Measurements from ENCODE around the gene RNF214.

Gene RNF214

GRCh38 chr11:117199916-117200812 is 32.3 kb upstream of the RNF214 start:
- TF ChIP-seq, protein P1, sequence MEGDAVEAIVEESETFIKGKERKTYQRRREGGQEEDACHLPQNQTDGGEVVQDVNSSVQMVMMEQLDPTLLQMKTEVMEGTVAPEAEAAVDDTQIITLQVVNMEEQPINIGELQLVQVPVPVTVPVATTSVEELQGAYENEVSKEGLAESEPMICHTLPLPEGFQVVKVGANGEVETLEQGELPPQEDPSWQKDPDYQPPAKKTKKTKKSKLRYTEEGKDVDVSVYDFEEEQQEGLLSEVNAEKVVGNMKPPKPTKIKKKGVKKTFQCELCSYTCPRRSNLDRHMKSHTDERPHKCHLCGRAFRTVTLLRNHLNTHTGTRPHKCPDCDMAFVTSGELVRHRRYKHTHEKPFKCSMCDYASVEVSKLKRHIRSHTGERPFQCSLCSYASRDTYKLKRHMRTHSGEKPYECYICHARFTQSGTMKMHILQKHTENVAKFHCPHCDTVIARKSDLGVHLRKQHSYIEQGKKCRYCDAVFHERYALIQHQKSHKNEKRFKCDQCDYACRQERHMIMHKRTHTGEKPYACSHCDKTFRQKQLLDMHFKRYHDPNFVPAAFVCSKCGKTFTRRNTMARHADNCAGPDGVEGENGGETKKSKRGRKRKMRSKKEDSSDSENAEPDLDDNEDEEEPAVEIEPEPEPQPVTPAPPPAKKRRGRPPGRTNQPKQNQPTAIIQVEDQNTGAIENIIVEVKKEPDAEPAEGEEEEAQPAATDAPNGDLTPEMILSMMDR (IDR thresholded peaks at IDR 0.05): no peak
- Histone ChIP-seq H3K4me3 (ENCODE audit: low read depth in 1 of 2, low read length in 1 of 2) (no peak overlapping the region), H3K4me1 (ENCODE audit: control insufficient read depth in 1 of 2, insufficient read depth in 1 of 2, low read depth in 1 of 2, low read length in 1 of 2) (no peaks in the 10 kb centered on the region), H3K27ac (no peak overlapping the region), H3K27me3 (peaks cover 5% of the 10 kb centered on the region), H3K9me3 (no peaks in the 10 kb centered on the region), H3K36me3 (peaks cover 28% of the 10 kb centered on the region)

- Histone ChIP-seq H3K36me3 (peaks cover 34% of the 10 kb centered on the region), H3K4me3 (ENCODE audit: low read depth in 1 of 2, low read length in 1 of 2) (no peak overlapping the region), H3K27me3 (peaks cover 5% of the 10 kb centered on the region), H3K27ac (no peak overlapping the region), H3K4me1 (ENCODE audit: control insufficient read depth in 1 of 2, insufficient read depth in 1 of 2, low read depth in 1 of 2, low read length in 1 of 2) (no peaks in the 10 kb centered on the region), H3K9me3 (no peaks in the 10 kb centered on the region)
- TF ChIP-seq, protein P1 (IDR thresholded peaks at IDR 0.05): no peak
Measured at GRCh38 chr11:117200813-117201657, 31.4 kb upstream of the RNF214 start.

DNA sequence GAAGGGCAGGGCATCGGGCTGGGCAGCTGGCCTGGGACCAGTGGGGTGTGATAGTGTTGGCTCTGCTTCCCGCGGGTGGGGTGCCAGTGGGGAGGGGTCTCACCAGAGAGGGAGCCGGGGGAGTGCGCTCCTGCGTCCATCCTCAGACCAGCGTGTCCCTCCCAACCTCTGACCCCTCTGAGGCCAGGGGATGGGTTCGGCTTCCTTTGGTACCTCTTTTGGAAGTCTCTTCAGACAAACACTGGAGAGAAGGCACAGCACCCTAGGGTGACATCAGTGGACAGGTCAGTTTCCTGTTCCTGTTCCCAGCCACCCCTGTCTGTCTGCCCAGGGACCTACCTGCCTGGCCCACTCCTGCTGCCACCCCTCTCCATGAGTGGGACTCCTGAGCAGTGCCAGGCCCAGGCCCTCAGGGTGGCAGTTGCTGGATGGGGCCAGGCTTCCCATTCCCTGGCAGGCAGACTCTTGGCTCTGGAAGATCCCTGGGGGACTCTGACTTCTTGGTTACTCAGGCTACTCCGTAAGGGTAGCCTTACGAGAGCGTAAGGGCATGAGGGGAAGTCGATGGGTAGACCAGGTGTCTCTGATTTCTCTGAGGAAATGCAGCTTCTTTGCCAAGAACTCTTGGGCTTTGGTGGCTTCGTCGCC is 30.7 kb upstream of the RNF214 start:
- Histone ChIP-seq H3K4me3 (ENCODE audit: low read depth in 1 of 2, low read length in 1 of 2) (no peak overlapping the region), H3K4me1 (ENCODE audit: control insufficient read depth in 1 of 2, insufficient read depth in 1 of 2, low read depth in 1 of 2, low read length in 1 of 2) (no peaks in the 10 kb centered on the region)

GRCh38 chr11:117202386-117203068 is 29.9 kb upstream of the RNF214 start:
- Histone ChIP-seq H3K9me3 (no peaks in the 10 kb centered on the region), H3K4me3 (ENCODE audit: low read depth in 1 of 2, low read length in 1 of 2) (no peak overlapping the region), H3K4me1 (ENCODE audit: control insufficient read depth in 1 of 2, insufficient read depth in 1 of 2, low read depth in 1 of 2, low read length in 1 of 2) (no peaks in the 10 kb centered on the region), H3K27me3 (peaks cover 5% of the 10 kb centered on the region), H3K36me3 (peaks cover 37% of the 10 kb centered on the region), H3K27ac (no peak overlapping the region)
- TF ChIP-seq, protein P1 (IDR thresholded peaks at IDR 0.05): no peak

More for the DNA sequence above, 30.7 kb upstream of the RNF214 start:
- Histone ChIP-seq H3K9me3 (no peaks in the 10 kb centered on the region), H3K27ac (no peak overlapping the region), H3K36me3 (peaks cover 36% of the 10 kb centered on the region), H3K27me3 (peaks cover 5% of the 10 kb centered on the region)
- TF ChIP-seq, protein P1 (IDR thresholded peaks at IDR 0.05): no peak

GRCh38 chr11:117203069-117203407 is 29.4 kb upstream of the RNF214 start:
- H3K27ac ChIP-seq: no peak overlapping the region
- no peaks in the 10 kb centered on the region for H3K9me3 ChIP-seq
- no peak overlapping the region for H3K4me3 ChIP-seq (ENCODE audit: low read depth in 1 of 2, low read length in 1 of 2)
- peaks cover 5% of the 10 kb centered on the region for H3K27me3 ChIP-seq
- no peaks in the 10 kb centered on the region for H3K4me1 ChIP-seq (ENCODE audit: control insufficient read depth in 1 of 2, insufficient read depth in 1 of 2, low read depth in 1 of 2, low read length in 1 of 2)
- H3K36me3 ChIP-seq: peaks cover 39% of the 10 kb centered on the region
- TF ChIP-seq, protein P1 (IDR thresholded peaks at IDR 0.05): no peak
